Sciatic nerve (tissue), 2 donors: ENCODE data around the gene PINLYP. TPM values are rescaled to one million over a fixed set of nuclear protein-coding genes. Genes with fewer than 3 reads are reported as not detected.

Experiments used
- ATAC-seq: fragments of 200-7000 bp; cut with Tn5 transposase; one replicate; pipeline ENCODE4 v1.9.1; 2020; ENCODE audit warnings: mild to moderate bottlenecking, moderate library complexity
- DNase-seq: peaks from one replicate; pipeline ENCODE4 v3.0.0-alpha.2; 2020; ENCODE audit warnings: low spot score
- intact Hi-C: fragments of 100-400 bp; cut with DNase I; formaldehyde crosslinking; loops from one replicate; pipeline ENCODE4 v1.14.2; 2022
- total RNA-seq: library from RNA; stranded (reverse); fragmentation: NEBNext Ultra II Directional; extraction: Animal tissue kit (Norgen Biotek cat#: 25700); gene quantifications from one replicate; pipeline ENCODE4 v1.2.1, GENCODE V29; 2021
- donor health status: DM: no; HTN: no; CAD: no.
- donor health status: DM: no; HTN: no; CAD: no.

Gene PINLYP
- total RNA-seq = 8.0 TPM

DNA sequence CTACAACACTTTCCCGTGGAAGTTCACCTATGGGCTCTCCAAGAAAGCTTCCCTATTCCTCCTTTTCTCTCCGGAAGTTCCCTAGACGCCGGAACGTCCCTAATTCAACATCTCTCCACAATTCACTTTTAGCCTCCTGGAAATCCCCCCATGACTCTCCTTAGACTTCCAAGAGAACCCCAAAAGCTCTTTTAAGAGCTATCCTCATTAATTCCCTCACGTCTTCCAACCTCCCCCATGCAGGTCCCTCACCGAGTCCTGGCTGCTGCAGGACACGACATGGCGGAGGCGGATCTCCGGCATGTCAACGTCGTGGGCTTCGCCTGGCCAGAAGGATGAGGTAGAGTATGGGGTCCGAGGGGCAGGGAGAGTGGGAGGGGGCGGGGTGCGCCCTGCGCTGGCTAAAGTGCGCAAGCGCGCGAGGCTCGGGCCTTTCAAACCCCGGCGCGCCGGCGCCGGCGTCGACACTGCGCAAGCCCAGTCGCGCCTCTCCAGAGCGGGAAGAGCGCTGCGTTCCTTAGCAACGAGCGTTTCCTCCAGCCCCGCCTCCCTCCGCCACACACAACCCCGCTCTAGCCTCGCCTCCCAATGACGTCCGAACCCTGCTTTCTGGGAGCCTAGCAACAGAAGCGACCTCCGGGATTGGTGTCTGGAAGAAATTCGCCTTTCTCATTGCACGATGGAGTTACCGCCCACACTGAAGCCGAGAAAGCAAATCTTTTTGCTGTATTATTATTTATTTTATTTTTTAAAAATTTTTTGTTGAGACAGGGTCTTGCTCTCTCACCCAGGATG, at the start of gene PINLYP, which contains the start of gene XRCC1:
PINLYP (plus strand) TSS at position 646 of the 795 bp plus-strand sequence. CDS start 1,391 bp downstream, outside the sequence.
XRCC1 (minus strand) TSS at position 372 of the 795 bp plus-strand sequence; CDS start at position 303, 69 bp downstream.
- intact Hi-C loops = no loop called here
- DNase-seq (peak; percentile 98), ATAC-seq (peak; percentile 99)

DNA sequence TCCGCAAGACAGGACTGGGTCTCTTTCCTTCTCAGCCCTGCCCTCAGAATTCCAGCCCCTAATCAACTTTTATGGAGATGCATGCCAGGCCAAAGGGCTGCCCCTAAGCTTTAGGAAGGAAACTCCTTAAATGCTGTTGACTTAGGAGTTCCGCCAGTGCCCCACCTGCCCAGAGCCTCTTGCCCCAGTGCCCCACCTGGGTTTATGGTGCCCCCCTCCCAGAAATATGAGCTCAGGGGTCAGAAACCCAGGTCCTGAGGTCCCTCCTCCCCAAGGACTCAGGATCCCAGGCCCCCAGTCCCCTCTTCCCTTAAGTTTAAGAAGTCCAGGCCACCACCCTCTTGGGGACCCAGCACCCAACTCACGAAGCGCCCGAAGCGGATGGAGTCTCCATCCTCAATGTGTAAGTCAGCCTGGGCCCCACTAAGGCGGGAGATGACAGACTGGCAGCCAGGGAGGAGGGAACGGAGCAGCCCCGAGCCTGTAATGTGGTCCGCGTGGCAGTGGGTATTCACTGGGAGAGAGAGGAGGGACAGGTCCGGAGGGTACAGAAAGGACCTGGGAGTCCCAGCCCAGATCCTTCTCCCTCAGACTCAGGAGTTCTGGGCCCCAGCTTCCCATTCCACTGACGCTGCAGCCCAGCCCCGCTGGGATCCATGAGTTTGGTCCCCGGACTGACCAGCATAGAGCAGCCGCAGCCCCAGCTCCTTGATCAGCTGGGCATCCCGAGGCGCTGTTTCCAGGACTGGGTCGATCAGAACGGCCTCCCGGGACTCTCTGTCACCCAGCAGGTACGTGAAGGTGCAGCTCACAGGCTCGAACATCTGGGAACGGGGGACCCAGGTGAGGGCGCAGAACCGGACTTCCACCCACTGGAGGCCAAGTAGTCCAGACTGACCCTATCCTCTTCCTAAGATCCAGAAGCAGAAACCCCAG, 49.5 kb upstream of the PINLYP start:
- DNase-seq (peak; percentile 71), ATAC-seq (peak; percentile 24)
- intact Hi-C loops = no loop called here

DNA sequence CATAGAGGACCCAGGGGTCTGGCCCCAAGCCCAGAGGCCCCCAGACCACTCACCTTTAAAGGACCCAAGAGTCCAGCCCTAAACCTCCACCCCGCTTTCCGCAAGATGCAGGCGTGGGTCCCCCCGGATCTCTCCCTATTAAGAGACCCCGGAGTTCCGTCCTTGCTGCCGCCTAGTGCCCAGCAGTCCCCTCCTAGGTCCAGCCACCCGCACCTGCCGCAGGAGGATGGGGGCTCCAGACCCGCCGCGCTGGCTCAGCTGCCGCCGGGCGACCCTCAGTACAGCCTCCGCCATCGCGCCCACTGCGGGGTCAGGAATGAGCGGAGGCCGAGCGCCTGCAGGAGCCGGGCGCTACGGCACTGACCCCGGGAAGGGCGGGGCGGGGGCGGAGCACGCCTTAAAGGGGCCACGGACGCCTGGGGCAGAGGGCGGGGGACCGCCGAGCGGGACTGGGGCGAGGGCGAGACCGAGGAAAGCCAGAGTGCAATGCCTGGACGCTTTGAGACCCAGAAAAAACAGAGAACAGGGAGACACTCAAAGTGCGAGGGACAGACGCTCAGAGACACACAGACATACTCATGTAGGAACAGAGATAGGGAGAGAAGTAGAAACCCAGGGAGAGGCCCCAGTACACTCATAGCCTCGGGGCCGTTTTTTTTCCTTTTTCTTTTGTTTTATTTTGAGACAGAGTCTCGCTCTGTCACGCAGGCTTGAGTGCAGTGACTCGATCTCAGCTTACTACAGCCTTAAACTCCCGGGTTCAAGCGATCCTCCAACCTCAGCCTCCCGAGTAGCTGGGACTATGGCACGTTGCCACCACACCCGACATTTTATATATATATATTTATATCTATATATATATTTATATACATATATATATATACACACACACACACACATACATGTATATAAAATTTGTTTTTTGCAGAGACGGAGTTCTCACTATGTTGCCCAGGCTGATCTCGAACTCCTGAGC, 48.4 kb upstream of the PINLYP start, which contains the start of gene ETHE1:
ETHE1 (minus strand) TSS at position 318 of the 976 bp plus-strand sequence; CDS start at position 294, 24 bp downstream.
- ATAC-seq (peak; percentile 92), DNase-seq (peak; percentile 90)
- intact Hi-C loops = no loop called here

DNA sequence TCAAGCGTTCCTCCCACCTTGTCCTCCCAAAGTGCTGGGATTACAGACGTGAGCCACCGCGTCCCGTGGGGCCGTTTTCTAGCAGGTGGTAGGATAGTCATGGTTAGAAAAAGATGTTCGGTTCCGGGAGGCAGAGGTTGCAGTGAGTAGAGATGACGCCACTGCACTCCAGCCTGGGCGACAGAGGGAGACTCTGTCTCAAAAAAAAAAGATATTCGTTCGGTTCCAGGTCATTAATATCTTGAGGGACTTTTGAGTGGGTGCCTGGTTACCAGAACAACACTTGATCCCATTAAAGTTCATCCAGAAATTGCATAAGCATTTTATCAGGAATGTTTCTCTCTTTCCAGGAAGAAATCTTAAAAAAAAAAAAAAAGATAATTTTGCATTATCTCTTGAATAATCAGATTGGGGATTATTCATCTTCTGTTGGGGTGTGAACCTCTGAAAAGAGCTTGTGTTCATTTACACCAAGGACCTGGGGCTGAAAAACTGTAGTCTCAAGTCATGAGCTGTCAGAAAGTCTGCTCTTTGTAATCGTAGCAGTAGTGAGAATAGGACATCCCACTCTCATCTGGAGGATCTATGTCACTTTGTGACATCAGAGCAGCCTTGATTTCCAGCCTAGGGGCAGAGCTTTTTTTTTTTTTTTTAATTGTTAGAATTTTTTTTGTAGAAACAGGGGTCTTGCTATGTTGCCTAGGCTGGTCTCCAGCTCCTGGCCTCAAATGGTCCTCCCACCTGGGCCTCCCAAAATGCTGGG, 47.6 kb upstream of the PINLYP start:
- peak; percentile 69 for ATAC-seq
- intact Hi-C loops = no loop called here
- peak; percentile 66 for DNase-seq

DNA sequence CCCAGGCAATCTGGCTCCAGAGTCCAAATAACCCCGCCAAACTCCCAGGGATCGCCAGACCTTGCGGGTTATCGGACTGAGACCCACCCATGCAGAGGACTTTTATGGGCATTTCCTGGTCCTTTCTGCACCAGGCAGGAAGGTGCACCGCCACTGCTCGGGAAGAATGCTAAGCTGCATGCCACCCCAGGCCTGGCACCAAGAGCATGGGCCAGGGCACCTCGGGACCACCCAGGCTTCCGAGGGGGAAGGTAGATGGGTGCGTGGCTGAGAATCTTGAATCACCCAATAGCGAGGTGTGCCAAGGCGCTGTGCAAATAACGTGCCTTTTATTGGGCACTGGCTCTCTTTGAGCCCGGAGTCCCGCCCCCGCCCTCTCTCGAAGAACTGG, 43.0 kb upstream of the PINLYP start:
- intact Hi-C loops = no loop called here
- ATAC-seq (peak; percentile 0), DNase-seq (peak; percentile 72)

DNA sequence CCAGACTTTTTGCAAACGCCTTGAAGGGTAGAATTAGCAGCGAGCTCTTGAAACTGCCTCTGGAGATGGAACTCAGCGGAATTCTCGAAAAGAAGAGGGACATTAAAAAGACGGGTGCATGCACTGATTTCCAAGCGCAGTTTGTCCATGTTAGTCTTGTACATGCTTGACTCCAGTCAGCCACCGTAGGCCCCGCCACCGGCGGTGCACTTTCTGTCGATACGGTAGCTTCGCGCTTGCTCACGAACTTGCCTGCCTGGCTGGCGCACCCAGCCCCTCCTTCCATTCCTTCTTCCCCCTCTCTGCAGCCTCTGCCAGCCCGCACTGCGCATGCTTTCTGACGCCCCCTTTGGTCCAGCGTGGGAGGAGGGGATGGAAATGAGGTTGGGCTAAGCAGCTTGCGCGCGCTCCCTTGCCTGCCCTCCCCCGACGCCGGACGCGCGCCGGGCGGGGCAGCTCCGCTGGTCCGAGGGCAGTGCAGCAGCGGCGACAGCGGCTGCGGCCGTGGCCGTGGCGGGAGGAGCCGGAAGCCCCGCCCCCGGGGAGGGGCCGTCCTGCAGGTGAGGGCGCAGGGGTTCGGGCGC, 42.5 kb upstream of the PINLYP start, which contains the start of gene ZNF575:
ZNF575 (plus strand) TSS at position 227 of the 584 bp plus-strand sequence. CDS start 1,235 bp downstream, outside the sequence.
- peak; percentile 96 for DNase-seq
- intact Hi-C loops = no loop called here
- peak; percentile 80 for ATAC-seq

DNA sequence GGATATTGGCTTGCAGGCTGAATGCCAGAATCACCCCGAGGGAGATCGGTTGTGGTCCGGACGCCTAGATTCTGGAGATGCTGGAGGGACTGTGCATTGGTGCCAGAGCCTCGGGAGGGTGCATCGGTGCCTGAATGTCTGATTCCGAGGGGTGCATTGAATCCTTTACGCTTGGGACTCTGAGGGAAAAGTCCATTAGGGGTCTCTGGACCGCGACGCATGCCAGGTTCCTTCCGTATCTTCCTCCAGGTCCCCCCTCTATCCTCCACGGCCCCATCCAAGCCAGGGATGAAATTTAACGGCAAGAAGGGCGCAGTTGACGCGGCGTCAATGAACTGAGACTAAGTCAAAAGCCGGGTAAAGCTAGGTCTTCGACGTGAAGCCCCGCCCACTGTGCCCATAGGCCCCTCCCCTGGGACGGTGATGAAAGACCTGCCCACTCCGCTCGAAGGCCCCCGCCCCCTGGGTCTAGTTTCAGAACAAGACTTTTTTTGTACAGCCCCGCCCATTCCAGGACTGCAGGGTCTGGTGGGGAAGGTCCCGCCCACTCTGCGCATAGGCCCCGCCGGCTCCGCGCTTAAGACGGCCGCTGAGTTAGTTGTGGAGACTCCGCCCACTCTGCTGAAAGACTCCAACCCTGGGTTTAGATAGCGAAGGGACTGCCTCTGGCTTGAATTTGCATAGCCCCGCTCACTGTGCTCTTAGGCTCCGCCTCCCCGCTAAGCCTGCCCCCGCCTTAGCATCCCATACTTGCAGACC, 41.9 kb upstream of the PINLYP start:
- DNase-seq (peak; percentile 100), ATAC-seq (peak; percentile 93)
- intact Hi-C loops = no loop called here

DNA sequence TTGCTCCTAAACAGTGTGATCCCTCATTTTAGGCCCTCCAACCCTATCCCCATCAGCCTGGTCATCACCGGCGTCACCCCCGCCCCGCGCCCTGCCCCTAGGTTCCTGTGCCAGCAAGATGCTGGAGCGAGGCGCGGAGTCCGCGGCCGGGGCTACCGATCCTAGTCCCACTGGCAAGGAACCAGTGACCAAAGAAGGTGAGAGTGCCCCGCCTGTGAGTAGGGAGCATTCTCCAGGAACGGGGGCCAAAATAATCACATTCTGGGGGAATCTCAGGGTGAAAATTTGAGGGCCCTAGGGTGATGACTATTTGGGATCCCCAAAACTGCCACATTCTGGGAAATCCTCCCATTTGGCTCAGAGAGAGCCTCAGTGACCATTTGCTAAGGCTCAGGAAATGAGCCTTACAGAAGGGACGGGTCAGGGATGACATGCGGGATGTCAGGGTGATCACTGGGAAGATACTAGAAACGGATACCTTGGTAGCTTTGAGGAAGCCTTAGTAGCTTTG, 41.2 kb upstream of the PINLYP start:
- intact Hi-C loops = no loop called here

DNA sequence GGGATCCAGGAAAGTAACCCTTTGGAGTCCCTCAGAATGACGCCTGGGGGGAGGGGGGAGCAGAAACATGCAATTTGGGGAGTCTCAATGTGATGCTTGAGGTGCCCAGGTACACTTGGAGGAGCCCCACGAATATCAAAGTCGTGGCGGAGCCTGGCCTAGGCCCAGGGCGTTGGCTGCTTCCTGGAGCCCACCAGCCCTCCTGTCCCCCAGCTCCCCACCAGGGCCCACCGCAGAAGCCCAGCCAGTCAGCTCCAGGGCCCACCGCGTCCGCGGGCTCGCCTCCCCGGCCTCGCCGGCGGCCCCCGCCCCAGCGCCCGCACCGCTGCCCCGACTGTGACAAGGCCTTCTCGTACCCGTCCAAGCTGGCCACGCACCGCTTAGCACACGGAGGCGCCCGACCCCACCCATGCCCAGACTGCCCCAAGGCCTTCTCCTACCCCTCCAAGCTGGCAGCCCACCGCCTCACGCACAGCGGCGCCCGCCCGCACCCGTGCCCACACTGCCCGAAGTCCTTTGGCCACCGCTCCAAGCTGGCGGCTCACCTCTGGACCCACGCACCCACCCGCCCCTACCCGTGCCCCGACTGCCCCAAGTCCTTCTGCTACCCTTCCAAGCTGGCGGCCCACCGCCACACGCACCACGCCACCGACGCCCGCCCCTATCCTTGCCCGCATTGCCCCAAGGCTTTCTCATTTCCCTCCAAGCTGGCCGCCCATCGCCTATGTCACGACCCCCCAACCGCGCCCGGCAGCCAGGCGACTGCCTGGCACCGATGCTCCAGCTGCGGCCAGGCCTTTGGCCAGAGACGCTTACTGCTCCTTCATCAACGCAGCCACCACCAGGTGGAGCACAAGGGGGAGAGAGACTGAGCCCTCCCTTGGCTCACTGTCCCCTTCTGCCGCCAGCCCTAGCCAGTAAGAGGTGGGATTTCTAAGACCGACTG, 40.5 kb upstream of the PINLYP start:
- no peak for ATAC-seq
- DNase-seq = peak; percentile 86
- intact Hi-C loops = no loop called here

More for the DNA sequence above, 41.2 kb upstream of the PINLYP start:
- ATAC-seq = no peak
- no peak for DNase-seq

DNA sequence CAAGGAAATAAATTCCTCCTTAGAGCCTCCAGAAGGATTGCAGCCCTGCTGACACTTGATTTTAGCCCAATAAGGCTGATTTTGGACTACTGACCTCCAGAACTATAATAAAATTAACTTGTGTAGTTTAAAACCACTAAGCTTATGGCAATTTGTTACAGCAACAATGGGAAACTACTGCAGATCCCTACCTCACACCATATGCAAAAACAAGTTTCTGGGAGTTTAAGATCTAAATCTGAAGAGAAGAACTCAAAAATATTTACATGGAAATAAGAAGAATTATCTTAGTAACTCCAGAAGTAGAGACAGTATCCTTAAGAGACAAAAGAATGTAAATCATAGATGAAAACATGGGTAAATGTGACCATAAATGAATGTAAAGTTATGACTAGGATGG, 36.7 kb upstream of the PINLYP start:
- ATAC-seq (no peak), DNase-seq (no peak)
- intact Hi-C loops = no loop called here

DNA sequence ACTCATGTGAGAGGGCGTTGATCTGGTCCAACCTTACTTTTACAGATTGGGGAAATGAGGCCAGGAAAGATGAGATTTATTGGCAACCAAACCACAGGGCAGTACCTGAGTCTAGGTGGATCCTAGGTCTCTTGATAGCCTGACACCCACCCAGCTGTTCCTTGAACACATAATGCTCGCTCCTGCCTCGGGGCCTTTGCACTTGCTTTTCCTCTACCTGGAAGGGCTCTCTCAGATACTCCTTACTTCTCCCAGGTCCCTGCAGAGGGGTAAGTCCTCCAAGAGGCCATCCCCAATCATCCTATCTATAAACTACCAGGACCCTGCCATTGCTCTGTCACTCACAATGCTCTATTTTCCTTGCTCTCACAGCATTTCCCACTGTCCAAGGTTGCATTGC, 35.2 kb upstream of the PINLYP start:
- intact Hi-C loops = no loop called here
- ATAC-seq (no peak), DNase-seq (no peak)

DNA sequence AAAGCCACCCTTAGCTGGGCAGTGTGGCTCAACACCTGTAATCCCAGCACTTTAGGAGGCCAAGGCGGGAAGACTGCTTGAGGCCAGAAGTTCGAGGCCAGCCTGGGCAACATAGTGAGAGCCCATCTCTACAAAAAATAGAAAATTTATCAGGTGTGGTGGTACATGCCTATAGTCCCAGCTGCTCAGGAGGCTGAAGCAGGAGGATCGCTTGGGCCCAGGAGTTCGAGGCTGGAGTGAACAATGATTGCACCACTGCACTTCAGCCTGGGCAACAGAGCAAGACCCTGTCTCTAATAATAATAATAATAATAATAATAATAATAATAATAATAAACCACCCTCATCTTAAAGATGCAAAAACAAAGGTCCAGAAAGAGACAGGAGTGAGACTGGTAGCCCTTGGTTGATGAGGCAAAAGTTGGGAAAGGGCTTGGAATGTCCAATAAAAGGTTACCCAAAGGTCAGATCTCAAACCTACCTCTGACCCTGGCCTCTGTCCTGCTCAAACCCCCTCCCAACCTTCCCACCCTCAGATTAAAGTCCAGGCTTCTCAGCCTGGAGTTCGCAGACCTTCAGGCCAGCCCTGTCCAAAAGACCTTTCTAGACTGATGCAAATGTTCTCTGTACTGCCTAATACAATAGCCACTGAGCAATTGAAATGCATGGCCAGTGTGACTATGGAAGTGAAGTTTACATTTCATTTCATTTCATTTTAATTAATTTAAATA, 33.5 kb upstream of the PINLYP start:
- intact Hi-C loops = no loop called here
- DNase-seq (no peak), ATAC-seq (no peak)

DNA sequence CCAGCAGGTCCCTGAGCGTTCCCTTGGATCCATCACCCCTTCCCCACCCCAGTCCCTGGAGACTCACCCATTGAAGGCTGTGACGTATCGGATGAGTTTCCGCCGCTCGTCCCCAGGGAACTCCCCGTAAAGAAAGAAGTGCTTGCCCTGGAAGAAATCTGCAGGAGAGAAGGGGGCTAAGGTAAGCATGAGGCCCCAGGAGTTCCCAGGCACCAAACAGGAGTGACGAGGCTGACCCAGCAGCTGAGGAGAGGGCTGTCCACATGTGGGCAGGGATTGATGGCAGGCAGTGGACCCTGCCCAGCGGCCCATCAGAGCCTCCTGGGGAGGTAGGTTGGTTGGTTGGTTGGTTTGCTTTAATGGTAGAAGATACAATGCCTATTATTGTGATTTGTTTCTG, 31.5 kb upstream of the PINLYP start:
- no peak for ATAC-seq
- intact Hi-C loops = no loop called here
- no peak for DNase-seq

DNA sequence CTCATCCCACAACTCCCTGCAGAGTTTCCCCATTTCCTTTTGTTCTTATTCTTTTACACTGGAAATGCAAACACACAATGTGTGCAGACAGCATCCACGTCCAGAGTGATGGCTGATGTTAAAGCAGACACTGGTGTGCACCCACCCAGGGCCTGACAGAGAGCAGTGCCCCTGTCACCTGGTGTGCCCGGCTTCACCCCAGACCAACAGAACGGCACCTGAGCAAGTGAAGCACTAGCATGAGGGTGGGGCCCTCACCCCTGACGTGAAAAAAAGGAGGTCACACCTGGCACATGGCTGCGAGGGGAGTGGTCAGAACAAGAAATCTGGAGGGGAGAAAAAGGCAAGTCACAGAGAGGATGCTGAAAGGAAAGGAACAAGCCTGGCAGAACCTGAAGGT, 30.3 kb upstream of the PINLYP start:
- ATAC-seq (no peak), DNase-seq (no peak)
- intact Hi-C loops = no loop called here

DNA sequence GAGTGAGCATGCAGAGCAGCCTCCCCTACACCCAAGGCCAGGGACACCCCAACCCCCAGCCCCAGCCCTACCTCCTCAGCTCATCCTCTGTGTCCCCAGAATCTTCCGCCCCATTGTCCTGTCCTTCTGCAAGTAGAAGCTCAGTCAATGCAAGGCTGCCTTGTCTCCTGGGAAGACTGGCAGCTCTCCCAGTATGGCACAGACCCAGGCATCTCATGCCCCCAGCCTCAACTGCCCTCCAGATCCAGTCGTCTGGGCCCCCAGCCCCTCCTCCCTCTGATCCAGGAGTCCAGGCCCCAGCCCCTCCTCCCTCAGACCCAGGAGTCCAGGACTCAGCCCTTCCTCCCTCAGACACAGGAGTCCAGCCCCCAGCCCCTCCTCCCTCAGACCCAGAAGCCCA, 29.6 kb upstream of the PINLYP start:
- no peak for ATAC-seq
- DNase-seq = no peak
- intact Hi-C loops = no loop called here
